Measurements from ENCODE around the gene SLC35B1. TPM values are rescaled to one million over a fixed set of nuclear protein-coding genes. Genes with fewer than 3 reads are reported as not detected.
A peak's percentile ranks its signal among the peaks of the same experiment; 100 is the strongest.

Gene SLC35B1
- total RNA-seq, 2 experiments from 2014 or later, result 55.8 to 70.1 TPM

GRCh38 chr17:49692751-49693150, 15.0 kb downstream of the SLC35B1 start:
- no peak for DNase-seq
- H3K9me3 Mint-ChIP-seq, result peaks cover 3% of the 10 kb centered on the region
- H3K4me3 Mint-ChIP-seq, result no peak overlapping the region
- no peak overlapping the region for H3K27ac Mint-ChIP-seq
- ChIA-PET POLR2A (no interaction called here), CTCF (interaction anchor here (0.6 kb wide), 1 partner anchor 125 kb away, joined by 3 read pairs; no protein-coding TSS in a partner anchor)
- H3K36me3 Mint-ChIP-seq (ENCODE audit: low read depth), result peaks cover 8% of the 10 kb centered on the region
- H3K27me3 Mint-ChIP-seq, result no peaks in the 10 kb centered on the region
- H3K4me1 Mint-ChIP-seq, result peaks cover 48% of the 10 kb centered on the region

DNA sequence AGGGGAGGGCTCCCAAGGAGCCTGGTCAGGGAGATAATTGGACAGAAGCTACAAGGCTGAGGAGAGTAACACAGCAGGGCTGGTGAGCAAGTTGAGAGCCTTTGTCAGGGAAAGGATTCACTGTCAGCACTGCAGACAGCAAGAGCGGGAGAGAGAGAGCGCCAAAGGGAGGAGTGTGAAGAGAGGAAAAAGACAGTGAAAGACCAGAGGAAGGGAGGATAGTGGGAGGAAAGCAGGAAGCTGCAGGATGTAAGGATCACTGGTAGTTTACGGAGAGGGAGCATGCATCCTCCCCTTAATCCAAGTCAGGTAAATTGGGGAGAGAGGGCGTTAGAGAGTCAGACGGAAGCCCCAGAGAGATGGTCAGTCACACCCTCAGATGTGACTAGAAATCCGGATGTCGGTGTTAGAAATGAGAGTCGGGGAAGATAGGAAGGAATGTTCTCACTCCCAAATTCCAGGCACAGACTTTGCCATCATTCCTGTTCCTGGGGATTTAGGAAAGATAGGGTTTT, 16.0 kb downstream of the SLC35B1 start:
- POLR2A ChIA-PET, result no interaction called here
- DNase-seq, result no peak
- CTCF ChIA-PET, result interaction anchor here (0.7 to 2.1 kb wide), 5 partner anchors 16 to 124 kb away, joined by 3 to 10 read pairs (median 4); partner anchors contain the start of genes NXPH3 and SLC35B1
- Mint-ChIP-seq H3K9me3 (peaks cover 3% of the 10 kb centered on the region), H3K27me3 (no peaks in the 10 kb centered on the region), H3K4me1 (peaks cover 55% of the 10 kb centered on the region), H3K4me3 (no peak overlapping the region), H3K27ac (no peak overlapping the region), H3K36me3 (ENCODE audit: low read depth) (peaks cover 14% of the 10 kb centered on the region)

DNA sequence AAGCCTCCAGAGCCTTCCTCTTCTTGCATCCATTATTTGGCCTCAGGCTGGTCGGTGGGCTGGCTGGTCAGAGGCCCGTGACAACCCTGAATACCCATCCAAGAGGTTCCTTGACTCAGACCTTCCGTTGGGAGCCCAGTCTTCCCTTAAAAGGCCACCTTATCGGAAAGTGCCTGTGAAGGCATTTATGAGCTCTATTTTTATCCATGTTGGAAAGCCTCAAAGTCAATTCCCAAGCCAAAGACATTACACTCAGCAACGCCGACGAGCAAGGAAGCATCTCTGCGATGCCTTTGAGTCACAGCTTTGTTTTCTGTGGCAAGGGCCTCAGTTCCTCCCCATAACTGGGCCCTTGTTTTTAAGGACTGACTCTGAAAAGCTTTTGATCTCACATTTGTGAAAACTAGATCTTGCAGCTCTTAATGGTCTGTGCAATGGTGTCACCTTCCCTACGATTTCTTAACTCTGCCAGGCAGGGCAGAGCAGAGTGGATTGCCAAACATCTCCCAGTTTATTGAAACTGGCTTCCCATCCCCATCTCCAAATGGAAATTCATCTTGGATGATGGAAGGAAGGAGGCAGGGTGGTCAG, 16.6 kb downstream of the SLC35B1 start:
- DNase-seq, result no peak
- ChIA-PET CTCF (interaction anchor here (0.7 to 2.1 kb wide), 7 partner anchors 12 to 129 kb away, joined by 3 to 10 read pairs (median 3); partner anchors contain the start of genes NXPH3 and SLC35B1), POLR2A (no interaction called here)
- H3K4me1 Mint-ChIP-seq, result peaks cover 52% of the 10 kb centered on the region
- peaks cover 3% of the 10 kb centered on the region for H3K9me3 Mint-ChIP-seq
- no peaks in the 10 kb centered on the region for H3K27me3 Mint-ChIP-seq
- H3K4me3 Mint-ChIP-seq, result no peak overlapping the region
- no peak overlapping the region for H3K27ac Mint-ChIP-seq
- H3K36me3 Mint-ChIP-seq (ENCODE audit: low read depth), result peaks cover 14% of the 10 kb centered on the region

- no peak overlapping the region for H3K4me3 Mint-ChIP-seq
- peaks cover 3% of the 10 kb centered on the region for H3K9me3 Mint-ChIP-seq
- peak overlapping the region; percentile 71 for H3K27ac Mint-ChIP-seq
- ChIA-PET CTCF (interaction anchor here (0.9 to 2.1 kb wide), 4 partner anchors 11 to 128 kb away, joined by 3 to 10 read pairs (median 4); partner anchors contain the start of gene NXPH3), POLR2A (interaction anchor here (0.7 kb wide), 1 partner anchor 13 kb away, joined by 9 read pairs; no protein-coding TSS in a partner anchor)
- no peaks in the 10 kb centered on the region for H3K27me3 Mint-ChIP-seq
- peaks cover 14% of the 10 kb centered on the region for H3K36me3 Mint-ChIP-seq (ENCODE audit: low read depth)
- DNase-seq, result no peak
- H3K4me1 Mint-ChIP-seq, result peaks cover 42% of the 10 kb centered on the region
Observed at GRCh38 chr17:49690256-49690655, 17.5 kb downstream of the SLC35B1 start.

- CTCF ChIA-PET, result interaction anchor here (0.7 to 1.3 kb wide), 2 partner anchors 20 to 119 kb away, joined by 3 to 4 read pairs; no protein-coding TSS in a partner anchor
- Mint-ChIP-seq H3K4me3 (peak overlapping the region; percentile 11), H3K27ac (peak overlapping the region; percentile 77), H3K9me3 (peaks cover 3% of the 10 kb centered on the region), H3K27me3 (no peaks in the 10 kb centered on the region), H3K36me3 (ENCODE audit: low read depth) (peaks cover 14% of the 10 kb centered on the region), H3K4me1 (peaks cover 38% of the 10 kb centered on the region)
- POLR2A ChIA-PET, result no interaction called here
- no peak for DNase-seq
Observed at GRCh38 chr17:49688848-49689247, 18.9 kb downstream of the SLC35B1 start.

GRCh38 chr17:49687878-49688491, 19.8 kb downstream of the SLC35B1 start:
- H3K36me3 Mint-ChIP-seq (ENCODE audit: low read depth), result peaks cover 14% of the 10 kb centered on the region
- peak overlapping the region; percentile 95 for H3K27ac Mint-ChIP-seq
- H3K4me3 Mint-ChIP-seq, result peak overlapping the region; percentile 61
- CTCF ChIA-PET, result interaction anchor here (0.6 to 1.7 kb wide), 5 partner anchors 8 to 117 kb away, joined by 3 to 7 read pairs (median 4); no protein-coding TSS in a partner anchor
- H3K27me3 Mint-ChIP-seq, result no peaks in the 10 kb centered on the region
- POLR2A ChIA-PET, result no interaction called here
- peak; percentile 39 for DNase-seq
- peaks cover 38% of the 10 kb centered on the region for H3K4me1 Mint-ChIP-seq
- H3K9me3 Mint-ChIP-seq, result peaks cover 3% of the 10 kb centered on the region

DNA sequence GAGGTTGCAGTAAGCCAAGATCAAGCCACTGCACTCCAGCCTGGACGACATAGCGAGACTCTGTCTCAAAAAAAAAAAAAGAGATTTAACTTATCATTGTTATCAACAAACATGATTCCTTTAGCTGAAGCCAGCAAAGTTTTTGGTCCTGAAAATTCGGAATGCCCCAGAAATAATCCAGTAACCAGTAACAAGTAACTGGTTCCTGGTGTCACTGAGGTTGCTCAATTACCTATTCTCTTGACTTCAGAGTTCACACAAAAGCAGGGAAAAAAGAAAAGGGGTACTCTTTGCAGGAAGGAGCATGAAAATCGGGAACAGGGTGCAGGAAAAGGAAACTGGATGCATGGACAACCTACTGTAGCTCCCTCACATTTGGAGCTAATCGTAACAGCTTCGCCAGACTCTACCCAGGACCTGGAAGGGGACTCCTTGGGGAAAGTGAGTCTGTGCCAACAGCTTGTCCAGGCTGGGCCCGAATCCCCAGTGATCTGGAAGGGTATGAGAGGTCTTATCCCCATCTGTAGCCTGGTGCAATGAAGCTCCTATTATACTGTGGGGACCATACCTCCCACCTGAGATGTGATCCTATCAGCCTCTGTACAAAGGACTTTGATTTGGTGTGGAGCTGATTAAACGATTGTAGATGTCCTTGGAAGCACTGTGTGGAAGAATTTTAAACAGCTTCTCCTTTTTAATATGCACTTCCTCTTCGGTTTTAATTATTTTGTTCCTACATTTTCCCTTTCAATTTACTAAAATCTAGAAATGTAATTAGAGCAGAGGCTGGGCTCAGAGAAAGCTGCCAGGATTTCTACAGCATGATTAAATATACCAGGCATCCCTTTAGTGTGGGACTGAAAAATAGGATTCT, 26.4 kb downstream of the SLC35B1 start:
- H3K4me1 Mint-ChIP-seq, result peaks cover 20% of the 10 kb centered on the region
- peaks cover 5% of the 10 kb centered on the region for H3K36me3 Mint-ChIP-seq (ENCODE audit: low read depth)
- POLR2A ChIA-PET, result no interaction called here
- H3K4me3 Mint-ChIP-seq, result no peak overlapping the region
- peaks cover 2% of the 10 kb centered on the region for H3K27me3 Mint-ChIP-seq
- no peak for DNase-seq
- H3K9me3 Mint-ChIP-seq, result peaks cover 4% of the 10 kb centered on the region
- no peak overlapping the region for H3K27ac Mint-ChIP-seq
- CTCF ChIA-PET, result interaction anchor here (0.5 to 3.1 kb wide), 4 partner anchors 14 to 1400 kb away, joined by 3 to 14 read pairs (median 5); no protein-coding TSS in a partner anchor

- CTCF ChIA-PET, result interaction anchor here (0.7 to 3.1 kb wide), 2 partner anchors 15 to 53 kb away, joined by 3 to 14 read pairs; no protein-coding TSS in a partner anchor
- POLR2A ChIA-PET, result no interaction called here
- H3K27me3 Mint-ChIP-seq, result peaks cover 2% of the 10 kb centered on the region
- H3K9me3 Mint-ChIP-seq, result peaks cover 4% of the 10 kb centered on the region
- H3K4me3 Mint-ChIP-seq, result no peak overlapping the region
- no peak overlapping the region for H3K27ac Mint-ChIP-seq
- peaks cover 31% of the 10 kb centered on the region for H3K4me1 Mint-ChIP-seq
- no peak for DNase-seq
- H3K36me3 Mint-ChIP-seq (ENCODE audit: low read depth), result peaks cover 10% of the 10 kb centered on the region
Observed at GRCh38 chr17:49680314-49680713, 27.4 kb downstream of the SLC35B1 start.

GRCh38 chr17:49677933-49678847, 29.6 kb downstream of the SLC35B1 start, which contains the start of gene SPOP:
SPOP (minus strand) TSS chr17:49678097; CDS start chr17:49622810, 55,287 bp downstream.
- H3K27ac Mint-ChIP-seq, result peak within 1 kb of the TSS; percentile 99

DNA sequence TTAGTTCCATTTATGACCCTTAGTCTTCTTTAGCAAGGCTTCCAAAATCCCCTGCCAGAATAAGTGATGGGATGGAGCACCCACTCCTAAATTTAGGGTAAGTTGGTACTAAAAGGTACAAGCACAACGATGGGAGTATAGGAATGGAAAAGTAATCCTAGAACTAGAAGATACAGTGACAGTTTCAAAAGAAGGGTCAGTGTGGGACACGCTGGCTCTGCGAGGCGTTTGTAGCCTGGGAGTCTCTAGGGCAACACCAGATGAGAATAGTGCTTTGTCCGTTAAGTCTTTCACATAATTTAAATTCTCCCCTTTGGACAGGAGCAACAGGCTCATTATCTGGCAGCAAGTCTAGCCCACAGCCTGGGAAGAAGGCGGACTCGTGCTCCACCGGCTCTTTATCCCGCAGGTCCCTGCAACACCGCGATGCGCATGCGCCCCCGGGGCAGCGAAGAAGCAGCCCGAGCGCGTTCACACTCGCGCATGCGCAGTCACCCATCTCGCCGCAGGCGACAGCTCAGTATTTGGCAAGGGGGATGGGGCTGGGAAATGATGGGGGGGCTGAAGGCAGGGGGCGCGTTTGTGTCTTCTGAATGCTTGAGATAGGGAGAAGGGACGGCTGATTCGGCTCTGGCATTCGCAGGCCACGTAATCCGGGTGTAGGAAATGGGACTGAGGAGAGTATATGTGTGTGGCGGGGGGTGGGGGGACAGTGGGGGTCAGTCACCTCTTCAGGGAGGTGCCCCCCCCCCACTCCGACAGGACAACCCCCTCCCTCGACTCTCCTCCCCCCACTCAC, 30.4 kb downstream of the SLC35B1 start:
- Mint-ChIP-seq H3K9me3 (peaks cover 4% of the 10 kb centered on the region), H3K4me3 (peak overlapping the region; percentile 94), H3K4me1 (peaks cover 46% of the 10 kb centered on the region), H3K27ac (peak overlapping the region; percentile 99), H3K36me3 (ENCODE audit: low read depth) (peaks cover 29% of the 10 kb centered on the region), H3K27me3 (peaks cover 2% of the 10 kb centered on the region)
- CTCF ChIA-PET, result interaction anchor here (0.8 to 1.3 kb wide), 3 partner anchors 19 to 107 kb away, joined by 3 to 5 read pairs (median 4); partner anchors contain the start of gene NXPH3
- DNase-seq, result peak; percentile 96
- POLR2A ChIA-PET, result interaction anchor here (0.6 to 1.3 kb wide), 4 partner anchors 13 to 119 kb away, joined by 4 to 9 read pairs (median 6); partner anchors contain the start of gene FAM117A

More at GRCh38 chr17:49677933-49678847, 29.6 kb downstream of the SLC35B1 start, which contains the start of gene SPOP:
- Mint-ChIP-seq H3K4me1 (peaks cover 46% of the 10 kb centered on the region), H3K4me3 (peak within 1 kb of the TSS; percentile 94), H3K9me3 (peaks cover 4% of the 10 kb centered on the region), H3K27me3 (peaks cover 2% of the 10 kb centered on the region), H3K36me3 (ENCODE audit: low read depth) (peaks cover 25% of the 10 kb centered on the region)
- peak; percentile 99 for DNase-seq
- ChIA-PET POLR2A (interaction anchor here (0.6 to 1.3 kb wide), 2 partner anchors 12 to 86 kb away, joined by 4 to 9 read pairs; partner anchors contain the start of gene FAM117A), CTCF (interaction anchor here (0.8 to 2.0 kb wide), 4 partner anchors 18 to 108 kb away, joined by 3 to 6 read pairs (median 4); partner anchors contain the start of gene NXPH3)

Data from activated CD4-positive, alpha-beta T cell treated with anti-CD3 and anti-CD28 coated beads, Interleukin-2, amount 10 ng/mL, durations not matched to agents 7 days and 5 days (primary cell).